ENCODE results near the gene PLXNA2.

GRCh38 chr1:208161005-208161404, 83.2 kb downstream of the PLXNA2 start:
- TF ChIP-seq POLR2A (IDR thresholded peaks at IDR 0.05; ENCODE audit: low read depth, low read length) (no peak), CTCF (conservative IDR thresholded peaks at IDR 0.05; ENCODE audit: low read depth, low read length) (no peak), ELK1 (IDR thresholded peaks at IDR 0.05; ENCODE audit: borderline replicate concordance, low read depth, low read length) (no peak), RAD21 (IDR thresholded peaks at IDR 0.05; ENCODE audit: low read length) (no peak), CEBPB (IDR thresholded peaks at IDR 0.05; ENCODE audit: low read depth, low read length) (no peak), MAZ (IDR thresholded peaks at IDR 0.05; ENCODE audit: borderline replicate concordance, low read depth, low read length) (no peak), CHD1 (IDR thresholded peaks at IDR 0.05; ENCODE audit: low read depth, low read length) (no peak), MAFK (IDR thresholded peaks at IDR 0.05; ENCODE audit: low read depth, low read length) (no peak), RFX5 (IDR thresholded peaks at IDR 0.05; ENCODE audit: low read depth, low read length) (no peak), FOS (IDR thresholded peaks at IDR 0.05; ENCODE audit: low read depth, low read length) (no peak), USF2 (IDR thresholded peaks at IDR 0.05; ENCODE audit: low read depth, low read length) (no peak), MXI1 (IDR thresholded peaks at IDR 0.05; ENCODE audit: borderline replicate concordance, low read depth, low read length) (no peak)
